ENCODE measurements around the gene TXLNA. TPM values are rescaled to one million over a fixed set of nuclear protein-coding genes. Genes with fewer than 3 reads are reported as not detected.

TXLNA gene
- total RNA-seq, 2 experiments from 2014 or later, result 47.3 to 47.5 TPM

DNA sequence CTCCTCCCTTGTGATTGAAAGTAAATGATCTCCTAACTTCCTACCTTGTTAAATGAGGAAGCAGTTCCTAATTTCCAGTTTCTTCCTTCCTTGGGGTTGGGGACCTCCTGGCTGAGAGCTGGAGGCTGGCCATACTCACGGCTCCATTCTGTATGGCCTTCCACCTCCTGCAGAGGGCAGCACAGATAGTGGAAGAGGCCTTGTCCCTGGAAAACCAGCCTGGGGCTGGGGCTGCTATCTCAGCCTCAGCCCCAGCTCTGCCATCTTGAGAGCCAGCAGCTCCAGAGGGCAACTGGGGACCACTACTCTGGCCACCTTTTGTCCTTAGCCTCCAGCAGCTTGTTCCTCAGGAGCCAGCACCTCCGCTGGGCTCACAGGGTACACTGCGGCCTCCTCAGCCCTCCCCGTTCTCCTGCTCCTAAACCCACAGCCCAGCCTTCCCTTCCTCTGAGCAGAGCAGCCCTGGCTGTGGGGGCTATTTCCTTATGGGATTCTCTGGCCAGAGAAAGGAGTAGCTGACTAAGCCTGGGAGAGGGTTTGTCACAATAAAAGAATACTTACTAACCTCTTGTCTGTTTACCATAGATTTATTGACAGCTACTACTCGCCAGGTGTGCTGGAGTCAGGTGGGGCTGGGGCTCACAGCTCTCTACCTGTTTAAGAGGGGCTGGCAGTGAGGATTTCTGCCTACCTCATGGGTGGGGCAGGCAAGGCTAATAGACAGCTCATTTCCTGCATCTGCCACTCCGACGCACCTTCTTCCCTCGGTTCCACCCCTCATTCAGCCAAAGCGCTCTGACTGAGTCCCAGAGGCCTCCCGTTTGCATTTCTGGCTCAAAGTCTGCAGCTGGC is 36.4 kb downstream of the TXLNA start:
- TF ChIP-seq CTCF (conservative IDR thresholded peaks at IDR 0.05; ENCODE audit: low read length) (peak; percentile 95), EZH2phosphoT487 (IDR thresholded peaks at IDR 0.05; ENCODE audit: borderline replicate concordance, low read depth, low read length) (no peak)
- CTCF ChIA-PET (ENCODE audit: unreplicated experiment), result interaction anchor here (1.0 to 2.1 kb wide), 6 partner anchors 10 to 154 kb away, joined by 4 to 10 read pairs (median 7); partner anchors contain the start of genes IQCC and LCK
- Histone ChIP-seq H4K20me1 (ENCODE audit: insufficient read depth, low read length) (no peaks in the 10 kb centered on the region), H3K9me3 (ENCODE audit: low read length) (no peaks in the 10 kb centered on the region), H3K36me3 (ENCODE audit: insufficient read depth, low read length) (no peaks in the 10 kb centered on the region; the same call in 1 of the 2 replicates), H3K27ac (ENCODE audit: low read depth, low read length, poor library complexity, severe bottlenecking) (no peak overlapping the region), H3K4me1 (ENCODE audit: insufficient read depth, low read length, poor library complexity, severe bottlenecking) (peaks cover 11% of the 10 kb centered on the region), H2AFZ (ENCODE audit: low read length) (no peak overlapping the region), H3K79me2 (ENCODE audit: insufficient read depth, low read depth, low read length) (no peaks in the 10 kb centered on the region), H3K9me2 (ENCODE audit: insufficient read depth, low read length) (no peaks in the 10 kb centered on the region), H3K4me3 (ENCODE audit: low read depth, low read length, poor library complexity, severe bottlenecking) (no peak overlapping the region), H3K4me2 (ENCODE audit: low read length) (no peak overlapping the region)
- POLR2A ChIA-PET, result interaction anchor here (0.7 to 1.8 kb wide), 8 partner anchors 10 to 179 kb away, joined by 3 to 10 read pairs (median 6); partner anchors contain the start of genes BSDC1 and IQCC
- intact Hi-C loops (cut with micrococcal nuclease; ENCODE audit: unreplicated experiment), result loop anchor here (1.0 to 2.0 kb wide), 5 partner anchors 33 to 198 kb away; no protein-coding TSS in a partner anchor
- BruUV-seq (replicated peaks), result no TSS peak
- peak; percentile 81 for DNase-seq (ENCODE audit: low spot score)

DNA sequence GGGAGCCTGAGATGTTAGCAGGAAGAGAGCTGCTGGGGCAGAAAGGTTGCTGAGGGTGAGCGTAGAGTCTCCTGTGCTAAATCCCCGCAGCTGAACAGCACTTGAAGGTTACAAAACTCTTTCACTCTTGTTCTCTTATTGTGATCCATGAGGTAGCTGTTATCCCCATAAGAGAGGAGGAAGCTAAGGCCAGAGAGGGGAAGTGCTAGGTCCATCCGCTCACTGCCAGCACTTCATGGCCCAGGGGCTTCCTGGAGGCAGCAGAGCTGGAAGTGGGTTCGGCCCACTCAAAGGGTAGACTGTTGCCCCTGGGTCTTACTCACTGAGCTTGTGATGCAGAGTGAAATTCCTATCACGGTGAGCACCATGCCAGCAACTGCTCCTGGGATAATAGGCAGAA is 37.1 kb downstream of the TXLNA start:
- intact Hi-C loops (cut with micrococcal nuclease; ENCODE audit: unreplicated experiment), result no loop called here
- H2AFZ ChIP-seq (ENCODE audit: low read length), result no peak overlapping the region
- no peaks in the 10 kb centered on the region for H3K79me2 ChIP-seq (ENCODE audit: insufficient read depth, low read depth, low read length)
- ChIA-PET CTCF (ENCODE audit: unreplicated experiment) (interaction anchor here (0.7 to 2.1 kb wide), 5 partner anchors 11 to 105 kb away, joined by 3 to 10 read pairs (median 8); partner anchors contain the start of gene IQCC), POLR2A (interaction anchor here (0.5 to 1.8 kb wide), 6 partner anchors 11 to 106 kb away, joined by 3 to 10 read pairs (median 5); partner anchors contain the start of gene IQCC)
- no peak overlapping the region for H3K27ac ChIP-seq (ENCODE audit: low read depth, low read length, poor library complexity, severe bottlenecking)
- no peaks in the 10 kb centered on the region; the same call in 1 of the 2 replicates for H3K36me3 ChIP-seq (ENCODE audit: insufficient read depth, low read length)
- H4K20me1 ChIP-seq (ENCODE audit: insufficient read depth, low read length), result no peaks in the 10 kb centered on the region
- no peaks in the 10 kb centered on the region for H3K9me2 ChIP-seq (ENCODE audit: insufficient read depth, low read length)
- H3K9me3 ChIP-seq (ENCODE audit: low read length), result no peaks in the 10 kb centered on the region
- BruUV-seq (replicated peaks), result no TSS peak
- DNase-seq (ENCODE audit: low spot score), result no peak
- no peak overlapping the region for H3K4me3 ChIP-seq (ENCODE audit: low read depth, low read length, poor library complexity, severe bottlenecking)
- no peak overlapping the region for H3K4me2 ChIP-seq (ENCODE audit: low read length)
- TF ChIP-seq CTCF (conservative IDR thresholded peaks at IDR 0.05; ENCODE audit: low read length) (no peak), EZH2phosphoT487 (IDR thresholded peaks at IDR 0.05; ENCODE audit: borderline replicate concordance, low read depth, low read length) (no peak)
- peaks cover 18% of the 10 kb centered on the region for H3K4me1 ChIP-seq (ENCODE audit: insufficient read depth, low read length, poor library complexity, severe bottlenecking)

Measured in OCI-LY7 (cell line).